AG04449 (cell line): ENCODE data around the gene DBF4B.

Source experiments
- CTCF ChIA-PET: fragments of 350-600 bp; formaldehyde crosslinking; extraction: SDS; loops from one replicate; lab custom pipeline; 2021; ENCODE audit warnings: antibody characterized with exemption; lab: Yijun Ruan, JAX
- POLR2A ChIA-PET: fragments of 400-600, 350-600 bp; formaldehyde crosslinking; extraction: SDS; loops from one replicate; lab custom pipeline; 2020; ENCODE audit warnings: antibody characterized with exemption, inconsistent platforms; lab: Yijun Ruan, JAX
- DNase-seq: peaks from one replicate; pipeline ENCODE4 v3.0.0-alpha.2; 2010; ENCODE audit warnings: low read depth, low spot score
- H3K4me3 ChIP-seq: 2 replicates; pipeline ENCODE4 v1.5.1; 2011; ENCODE audit warnings: low read depth, mild to moderate bottlenecking, control low read depth, low read length
- CTCF ChIP-seq: IDR thresholded peaks from one replicate; pipeline ENCODE4 v1.5.1; 2011; ENCODE audit warnings: mild to moderate bottlenecking, moderate library complexity, low read length, control low read depth, inconsistent platforms; ENCODE audit not compliant: insufficient read depth; ENCODE audit errors: missing control alignments

The DBF4B gene

GRCh38 chr17:44772308-44773045, 64.0 kb downstream of the DBF4B start:
- no peak overlapping the region for H3K4me3 ChIP-seq
- TF ChIP-seq CTCF, result no peak
- POLR2A ChIA-PET, result no interaction called here
- no peak for DNase-seq
- CTCF ChIA-PET, result interaction anchor here (0.7 to 18.3 kb wide), 3 partner anchors 89 to 360 kb away, joined by 3 to 823 read pairs (median 440); partner anchors contain the start of gene PLCD3

DNA sequence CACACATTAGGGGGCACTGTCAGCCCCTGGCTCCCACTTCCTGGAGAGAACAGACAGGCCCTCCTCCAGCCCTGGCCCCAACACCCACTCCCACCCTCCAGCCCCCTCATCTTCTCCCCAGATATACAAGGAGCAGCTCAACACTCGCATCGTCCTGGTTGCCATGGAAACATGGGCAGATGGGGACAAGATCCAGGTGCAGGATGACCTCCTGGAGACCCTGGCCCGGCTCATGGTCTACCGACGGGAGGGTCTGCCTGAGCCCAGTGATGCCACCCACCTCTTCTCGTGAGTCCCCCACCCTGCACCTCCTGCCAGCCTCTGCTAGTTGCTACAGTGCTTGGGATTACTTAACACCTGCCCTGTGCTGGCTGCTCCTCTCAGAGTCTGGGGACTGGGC, 64.7 kb downstream of the DBF4B start:
- CTCF ChIA-PET, result interaction anchor here (0.7 to 18.3 kb wide), 5 partner anchors 88 to 359 kb away, joined by 3 to 823 read pairs (median 52); partner anchors contain the start of gene PLCD3
- no peak for TF ChIP-seq CTCF
- POLR2A ChIA-PET, result no interaction called here
- H3K4me3 ChIP-seq, result no peak overlapping the region
- no peak for DNase-seq

GRCh38 chr17:44774271-44775135, 66.0 kb downstream of the DBF4B start:
- CTCF ChIA-PET, result interaction anchor here (0.6 to 18.3 kb wide), 25 partner anchors 9 to 360 kb away, joined by 3 to 823 read pairs (median 5); partner anchors contain the start of genes ADAM11 and HIGD1B
- POLR2A ChIA-PET, result no interaction called here
- peak; percentile 100 for TF ChIP-seq CTCF
- H3K4me3 ChIP-seq, result peak overlapping the region; percentile 77
- no peak for DNase-seq

DNA sequence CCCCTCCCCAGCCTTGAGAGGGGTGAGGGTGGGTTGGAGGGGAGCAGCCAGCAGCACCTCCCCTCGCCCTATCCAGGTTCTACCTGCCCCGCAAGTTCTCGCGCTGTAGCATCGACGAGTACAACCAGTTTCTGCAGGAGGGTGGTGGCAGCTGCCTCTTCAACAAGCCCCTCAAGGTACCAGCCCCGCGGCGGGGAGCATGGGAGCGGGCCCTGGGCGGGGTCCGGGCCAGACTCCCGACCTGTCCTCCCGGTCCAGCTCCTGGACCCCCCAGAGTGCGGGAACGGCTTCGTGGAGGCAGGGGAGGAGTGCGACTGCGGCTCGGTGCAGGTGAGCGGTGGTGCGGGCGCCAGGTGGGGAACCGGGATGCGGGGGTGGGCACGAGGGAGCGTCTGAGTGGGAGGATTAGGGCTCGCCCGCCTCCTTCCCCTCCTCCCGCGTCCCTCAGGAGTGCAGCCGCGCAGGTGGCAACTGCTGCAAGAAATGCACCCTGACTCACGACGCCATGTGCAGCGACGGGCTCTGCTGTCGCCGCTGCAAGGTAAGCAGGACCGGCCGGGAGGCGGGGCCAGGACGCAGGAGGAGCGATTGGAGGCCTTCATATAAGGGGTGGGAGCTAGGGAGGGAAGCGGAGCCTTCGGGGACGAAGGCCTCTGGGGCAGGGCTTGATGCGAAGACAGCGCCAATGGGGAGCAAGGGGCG, 66.8 kb downstream of the DBF4B start:
- TF ChIP-seq CTCF, result no peak
- ChIA-PET POLR2A (interaction anchor here (0.8 kb wide), 1 partner anchor 249 kb away, joined by 3 read pairs; no protein-coding TSS in a partner anchor), CTCF (interaction anchor here (0.7 to 18.3 kb wide), 27 partner anchors 9 to 359 kb away, joined by 3 to 823 read pairs (median 5); partner anchors contain the start of genes ADAM11 and HIGD1B)
- H3K4me3 ChIP-seq, result peak overlapping the region; percentile 77
- DNase-seq, result peak; percentile 76

DNA sequence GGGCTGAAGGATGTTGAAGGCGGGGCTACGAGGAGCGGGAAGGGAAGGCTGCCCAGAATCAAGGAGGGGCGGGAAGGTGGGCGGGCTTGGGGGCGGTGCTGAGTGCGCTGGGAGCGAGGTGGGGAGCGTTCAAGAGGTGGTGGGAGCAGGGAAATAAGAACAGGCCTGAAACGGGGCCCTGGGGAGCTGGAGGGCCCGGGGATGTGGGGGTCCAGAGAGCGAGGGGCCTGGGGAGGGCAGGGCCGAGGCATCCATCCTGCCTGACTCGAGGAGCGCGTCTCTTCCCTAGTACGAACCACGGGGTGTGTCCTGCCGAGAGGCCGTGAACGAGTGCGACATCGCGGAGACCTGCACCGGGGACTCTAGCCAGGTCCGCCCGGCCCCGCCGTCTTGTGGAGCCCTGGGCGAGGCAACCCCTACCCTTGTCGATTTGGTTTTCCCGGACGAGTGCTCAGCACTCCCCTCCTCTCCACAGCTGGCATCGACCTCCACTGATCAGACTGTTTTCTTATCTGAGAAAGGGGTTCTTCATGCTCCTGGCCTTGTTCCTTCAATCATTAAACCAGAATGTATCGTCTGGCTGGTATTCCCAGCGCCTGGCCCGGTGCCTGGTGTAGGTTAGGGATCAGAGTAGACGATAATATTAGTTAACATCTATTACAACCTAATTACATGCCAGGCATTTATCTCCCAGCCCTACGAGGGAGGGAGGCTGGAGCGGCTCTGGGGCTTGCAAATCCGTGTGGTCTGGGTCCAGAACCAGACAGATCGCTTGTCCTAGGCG, 67.6 kb downstream of the DBF4B start:
- ChIA-PET POLR2A (interaction anchor here (0.6 to 0.8 kb wide), 2 partner anchors 91 to 249 kb away, joined by 3 read pairs; no protein-coding TSS in a partner anchor), CTCF (interaction anchor here (0.7 to 18.3 kb wide), 24 partner anchors 9 to 359 kb away, joined by 3 to 823 read pairs (median 8); partner anchors contain the start of genes ACBD4, ADAM11 and HIGD1B)
- no peak for DNase-seq
- H3K4me3 ChIP-seq, result peak overlapping the region; percentile 60
- no peak for TF ChIP-seq CTCF
